GM12878 (cell line): Measurements from ENCODE around the gene TEX2. TPM values are rescaled to one million over a fixed set of nuclear protein-coding genes. Genes with fewer than 3 reads are reported as not detected.

Source experiments
- CTCF ChIP-seq, 3 experiments: IDR thresholded peaks in 2 of 3; conservative IDR thresholded peaks in 1 of 3; 2 replicates each; pipeline ENCODE4 v1.5.1; 2011; ENCODE audit warnings: low read depth in 3 of 3, low read length in 3 of 3, mild to moderate bottlenecking in 3 of 3, control low read depth in 2 of 3, moderate library complexity in 2 of 3, inconsistent platforms in 1 of 3, mixed read lengths in 1 of 3; ENCODE audit not compliant: control insufficient read depth in 2 of 3, insufficient read depth in 1 of 3; ENCODE audit errors: extremely low read depth in 1 of 3
- EED ChIP-seq: sonication (generic); IDR thresholded peaks from 2 replicates; pipeline ENCODE4 v1.6.1; 2016; ENCODE audit warnings: antibody characterized with exemption, low read depth
- GATAD2B ChIP-seq: fragments of 450-650 bp; conservative IDR thresholded peaks from 2 replicates; pipeline ENCODE4 v1.6.1; 2017; ENCODE audit warnings: low read depth, mild to moderate bottlenecking, moderate library complexity
- IKZF2 ChIP-seq, 2 experiments: fragments of 450-650 bp; IDR thresholded peaks; 2 replicates each; pipeline ENCODE4 v1.6.1; 2017; ENCODE audit warnings: mild to moderate bottlenecking in 2 of 2, moderate library complexity in 2 of 2
- KAT2A ChIP-seq: conservative IDR thresholded peaks from 2 replicates; pipeline ENCODE4 v1.6.1; 2011; ENCODE audit warnings: low read depth, low read length; ENCODE audit not compliant: control insufficient read depth
- NKRF ChIP-seq: fragments of 450-650 bp; conservative IDR thresholded peaks from 2 replicates; pipeline ENCODE4 v1.6.1; 2017; ENCODE audit warnings: mild to moderate bottlenecking, moderate library complexity
- RAD51 ChIP-seq: fragments of 450-650 bp; IDR thresholded peaks from 2 replicates; pipeline ENCODE4 v1.6.1; 2016; ENCODE audit warnings: moderate library complexity, mild to moderate bottlenecking, inconsistent platforms
- RUNX3 ChIP-seq: IDR thresholded peaks from 2 replicates; pipeline ENCODE4 v1.6.1; 2012; ENCODE audit warnings: low read length, inconsistent platforms
- SKIL ChIP-seq: fragments of 450-650 bp; IDR thresholded peaks from 2 replicates; pipeline ENCODE4 v1.6.1; 2017; ENCODE audit warnings: mild to moderate bottlenecking, low read depth, inconsistent platforms; ENCODE audit not compliant: poor library complexity, severe bottlenecking
- polyA plus RNA-seq, 11 experiments: library from polyadenylated mRNA; depleted of rRNA in 4 of 11; unstranded in 6 of 11; stranded (reverse) in 5 of 11; fragments of >200 nt; fragmentation: Nextera tagmentation in 4 of 11; fragmentation: Illumina TruSeq in 1 of 11; extraction: Ambion mirVana in 4 of 11; extraction: Trizol in 1 of 11; gene quantifications; 1 replicate in 1 of 11; 2 replicates in 10 of 11; pipeline versions ENCODE4 v1.2.1 to v1.2.3, GENCODE V29; 2011 to 2016; ENCODE audit warnings: inconsistent platforms in 2 of 11, missing spikeins in 2 of 11, low read depth in 1 of 11
- total RNA-seq, 4 experiments: library from RNA; depleted of rRNA in 3 of 4; stranded (reverse); fragments of >200 nt in 3 of 4; fragmentation: Illumina TruSeq in 1 of 4; extraction: Trizol in 1 of 4; gene quantifications; 2 replicates each; pipeline versions ENCODE4 v1.2.1 to v1.2.3, GENCODE V29; 2013 to 2021

Gene TEX2
- total and polyA plus RNA-seq, 10 of the 15 experiments (the other 5 are each of a cell fraction or from before 2014, with no cell fraction given): 3.8 to 19.9 (median 15.8) TPM

GRCh38 chr17:64145375-64145750 lies 117.7 kb downstream of the TEX2 start (continued):
- peak; percentile 80 for TF ChIP-seq SKIL
- peak; percentile 39 for TF ChIP-seq NKRF
- no peak for TF ChIP-seq CTCF (IDR thresholded peaks at IDR 0.05 in 2 of 3, conservative IDR thresholded peaks at IDR 0.05 in 1 of 3; ENCODE audit: control insufficient read depth in 2 of 3, extremely low read depth in 1 of 3, insufficient read depth in 1 of 3, low read depth in 3 of 3, low read length in 3 of 3)
- 0 out of 2 replicates have a peak, but pooled peaks have one; percentile 3 for TF ChIP-seq GATAD2B
- TF ChIP-seq KAT2A: no peak
- peak; percentile 76; the same call in 1 of the 2 replicates for TF ChIP-seq RUNX3
- peak; percentile 18; the same call in 1 of the 2 replicates for TF ChIP-seq EED
- TF ChIP-seq RAD51: no peak
- peak; percentile 23 to 27; a peak in 2 of 4 replicates for TF ChIP-seq IKZF2 (IDR thresholded peaks at IDR 0.05)
- TF ChIP-seq, all 136 proteins: peak for 11
